Astrocyte of the cerebellum (primary cell): ENCODE measurements around the gene EIF3I.

Experiments
- DNase-seq: peaks from one replicate; pipeline ENCODE4 v3.0.0-alpha.2; 2011; ENCODE audit warnings: low read depth
- H3K4me3 ChIP-seq: 2 replicates; pipeline ENCODE4 v1.5.1; 2011; ENCODE audit warnings: mild to moderate bottlenecking, low read depth, low read length, moderate library complexity
- CTCF ChIP-seq: IDR thresholded peaks from 2 replicates; pipeline ENCODE4 v1.5.1; 2012; ENCODE audit warnings: low read length, low read depth, moderate library complexity, mild to moderate bottlenecking; ENCODE audit errors: missing control alignments
- in situ Hi-C: cut with HindIII; loops from 2 replicates; pipeline ENCODE4 v1.10.0; 2017; ENCODE audit warnings: low sequenced_read_pairs

Gene EIF3I

GRCh38 chr1:32247983-32248889 lies 26.0 kb downstream of the EIF3I start:
- peak; percentile 79 for TF ChIP-seq CTCF

GRCh38 chr1:32249831-32250525 lies 27.8 kb downstream of the EIF3I start:
- no peak for TF ChIP-seq CTCF
- in situ Hi-C loops, result no loop called here
- DNase-seq, result no peak
- H3K4me3 ChIP-seq, result no peak overlapping the region

More at GRCh38 chr1:32247983-32248889, 26.0 kb downstream of the EIF3I start:
- no peak overlapping the region for H3K4me3 ChIP-seq
- in situ Hi-C loops, result no loop called here
- DNase-seq, result peak; percentile 12

GRCh38 chr1:32250893-32251716 lies 28.9 kb downstream of the EIF3I start, which contains the start of gene LCK:
TSS of gene LCK (plus strand) at chr1:32251265. CDS start at chr1:32274330, 23,065 bp downstream.
- H3K4me3 ChIP-seq, result no peak within 1 kb of the TSS
- no peak for DNase-seq
- no peak for TF ChIP-seq CTCF
- in situ Hi-C loops, result no loop called here

GRCh38 chr1:32255072-32256071 lies 33.2 kb downstream of the EIF3I start:
- TF ChIP-seq CTCF, result no peak
- H3K4me3 ChIP-seq, result no peak overlapping the region
- DNase-seq, result no peak
- in situ Hi-C loops, result no loop called here

GRCh38 chr1:32256473-32257226 lies 34.4 kb downstream of the EIF3I start:
- in situ Hi-C loops, result no loop called here
- no peak for TF ChIP-seq CTCF
- no peak overlapping the region for H3K4me3 ChIP-seq
- DNase-seq, result no peak
